ENCODE measurements around the gene TMEM140.
"Not testable (repeated sequence)": the region's sequence is repeated elsewhere in the genome, so short reads cannot be mapped to it uniquely, and the experiment has no call there.

TMEM140 gene

GRCh38 chr7:135147899-135148721, at the start of gene TMEM140:
TMEM140 (plus strand) TSS chr7:135148072; CDS start chr7:135164442, 16,370 bp downstream.
- DNase-seq, result peak; percentile 11

- no peak for DNase-seq
Observed at GRCh38 chr7:135098391-135098790, 49.5 kb upstream of the TMEM140 start.

- no peak for DNase-seq
Observed at GRCh38 chr7:135100856-135101255, 47.0 kb upstream of the TMEM140 start.

GRCh38 chr7:135102372-135102771, 45.5 kb upstream of the TMEM140 start:
- DNase-seq, result no peak

- no peak for DNase-seq
Observed at GRCh38 chr7:135109562-135109961, 38.3 kb upstream of the TMEM140 start.

GRCh38 chr7:135109976-135110375, 37.9 kb upstream of the TMEM140 start:
- DNase-seq, result no peak

- no peak for DNase-seq
Observed at GRCh38 chr7:135111379-135111778, 36.5 kb upstream of the TMEM140 start.

GRCh38 chr7:135114622-135115021, 33.2 kb upstream of the TMEM140 start:
- no peak for DNase-seq

- no peak for DNase-seq
Observed at GRCh38 chr7:135117096-135117495, 30.8 kb upstream of the TMEM140 start.

- DNase-seq, result no peak
Observed at GRCh38 chr7:135121868-135122267, 26.0 kb upstream of the TMEM140 start.

- not testable (repeated sequence) for DNase-seq
Observed at GRCh38 chr7:135124631-135125030, 23.2 kb upstream of the TMEM140 start.

GRCh38 chr7:135128931-135129330, 18.9 kb upstream of the TMEM140 start:
- no peak for DNase-seq

GRCh38 chr7:135129579-135129978, 18.3 kb upstream of the TMEM140 start:
- no peak for DNase-seq

- DNase-seq, result no peak
Observed at GRCh38 chr7:135143885-135144668, 3.8 kb upstream of the TMEM140 start.

- DNase-seq, result no peak
Observed at GRCh38 chr7:135147341-135147898, 452 bp upstream of the TMEM140 start.

- DNase-seq, result no peak
Observed at GRCh38 chr7:135150072-135150782, 2.4 kb downstream of the TMEM140 start.

GRCh38 chr7:135151132-135151531, 3.3 kb downstream of the TMEM140 start:
- no peak for DNase-seq

- no peak for DNase-seq
Observed at GRCh38 chr7:135151533-135151932, 3.7 kb downstream of the TMEM140 start.

GRCh38 chr7:135152442-135152841, 4.6 kb downstream of the TMEM140 start:
- DNase-seq, result no peak

GRCh38 chr7:135154734-135155133, 6.9 kb downstream of the TMEM140 start:
- no peak for DNase-seq

GRCh38 chr7:135156290-135156689, 8.4 kb downstream of the TMEM140 start:
- DNase-seq, result no peak

GRCh38 chr7:135158141-135158655, 10.3 kb downstream of the TMEM140 start:
- no peak for DNase-seq

- no peak for DNase-seq
Observed at GRCh38 chr7:135158874-135159273, 11.0 kb downstream of the TMEM140 start.
